Muscle of back (tissue), 13 donors: ENCODE measurements around the gene GSTA2. TPM values are rescaled to one million over a fixed set of nuclear protein-coding genes. Genes with fewer than 3 reads are reported as not detected.
"Not testable (repeated sequence)": the region's sequence is repeated elsewhere in the genome, so short reads cannot be mapped to it uniquely, and the experiment has no call there.

Source experiments
- DNase-seq, 3 donors: peaks; one replicate each; pipeline versions ENCODE4 v3.0.0 to v3.0.0-alpha.2; 2013
- long read RNA-seq, 9 donors: transcript quantifications; one replicate each; lab custom pipeline, GENCODE V29; 2026
- polyA plus RNA-seq, 10 donors: library from polyadenylated mRNA; unstranded; fragments of 120-200 nt; gene quantifications; one replicate each; pipeline ENCODE4 v1.2.1, GENCODE V29; 2013; ENCODE audit not compliant: insufficient read length in 10 of 10

GSTA2 gene
- polyA plus RNA-seq = not detected
- long read RNA-seq, donor 1 = 0 reads
- long read RNA-seq, donor 2 = 0 reads
- long read RNA-seq, donor 3 = 0 reads
- long read RNA-seq, donor 4 = 0 reads
- long read RNA-seq, donor 5 = 0 reads
- long read RNA-seq, donor 6 = 0 reads
- long read RNA-seq, donor 7 = 0 reads
- long read RNA-seq, donor 8 = 0 reads
- long read RNA-seq, donor 9 = 0 reads

GRCh38 chr6:52763322-52763916 lies at the start of gene GSTA2:
TSS of gene GSTA2 (minus strand) at chr6:52763475. CDS start at chr6:52757947, 5,528 bp downstream.
- DNase-seq = not testable (repeated sequence)

- not testable (repeated sequence) for DNase-seq
Observed at GRCh38 chr6:52809777-52810176, 46.5 kb upstream of the GSTA2 start.

- DNase-seq = no peak
Observed at GRCh38 chr6:52808660-52809059, 45.4 kb upstream of the GSTA2 start.

GRCh38 chr6:52803668-52804255 lies 40.5 kb upstream of the GSTA2 start, which contains the start of gene GSTA1:
TSS of gene GSTA1 (minus strand) at chr6:52803816. CDS start at chr6:52799267, 4,549 bp downstream.
- DNase-seq = not testable (repeated sequence)

- DNase-seq = no peak
Observed at GRCh38 chr6:52802806-52803205, 39.5 kb upstream of the GSTA2 start.

GRCh38 chr6:52801188-52801841 lies 38.0 kb upstream of the GSTA2 start:
- no peak for DNase-seq

- DNase-seq = not testable (repeated sequence)
Observed at GRCh38 chr6:52799272-52799671, 36.0 kb upstream of the GSTA2 start.

GRCh38 chr6:52794366-52794765 lies 31.1 kb upstream of the GSTA2 start:
- not testable (repeated sequence) for DNase-seq

GRCh38 chr6:52790861-52791260 lies 27.6 kb upstream of the GSTA2 start:
- DNase-seq = no peak

GRCh38 chr6:52789658-52790057 lies 26.4 kb upstream of the GSTA2 start:
- peak in 1 of 3 donors; percentile 45 for DNase-seq

GRCh38 chr6:52788478-52788877 lies 25.2 kb upstream of the GSTA2 start:
- DNase-seq = no peak

- no peak for DNase-seq
Observed at GRCh38 chr6:52787917-52788316, 24.6 kb upstream of the GSTA2 start.

GRCh38 chr6:52786249-52786956 lies 23.1 kb upstream of the GSTA2 start:
- no peak for DNase-seq

GRCh38 chr6:52782696-52783274 lies 19.5 kb upstream of the GSTA2 start:
- not testable (repeated sequence) for DNase-seq

GRCh38 chr6:52782209-52782608 lies 18.9 kb upstream of the GSTA2 start:
- DNase-seq = not testable (repeated sequence)

- DNase-seq = no peak
Observed at GRCh38 chr6:52779237-52779636, 16.0 kb upstream of the GSTA2 start.

GRCh38 chr6:52776711-52777351 lies 13.6 kb upstream of the GSTA2 start:
- DNase-seq = not testable (repeated sequence)

GRCh38 chr6:52769399-52769798 lies 6.1 kb upstream of the GSTA2 start:
- DNase-seq = not testable (repeated sequence)

GRCh38 chr6:52767658-52768057 lies 4.4 kb upstream of the GSTA2 start:
- DNase-seq = not testable (repeated sequence)

- DNase-seq = not testable (repeated sequence)
Observed at GRCh38 chr6:52761673-52762491, 1.4 kb downstream of the GSTA2 start.
